ENCODE results near the gene SYT7. TPM values are rescaled to one million over a fixed set of nuclear protein-coding genes. Genes with fewer than 3 reads are reported as not detected.
A peak's percentile ranks its signal among the peaks of the same experiment; 100 is the strongest.

The SYT7 gene
- total RNA-seq, 2 experiments from 2014 or later, result not detected

- H3K36me3 Mint-ChIP-seq (ENCODE audit: low read depth), result no peaks in the 10 kb centered on the region
- CTCF ChIA-PET, result interaction anchor here (0.8 kb wide), 1 partner anchor 12 kb away, joined by 3 read pairs; no protein-coding TSS in a partner anchor
- POLR2A ChIA-PET, result no interaction called here
- no peak overlapping the region for H3K27ac Mint-ChIP-seq
- H3K9me3 Mint-ChIP-seq (ENCODE audit: insufficient read depth), result no peaks in the 10 kb centered on the region
- no peaks in the 10 kb centered on the region for H3K4me1 Mint-ChIP-seq (ENCODE audit: low read depth)
- no peak for DNase-seq
- peaks cover 6% of the 10 kb centered on the region for H3K27me3 Mint-ChIP-seq (ENCODE audit: low read depth)
- no peak overlapping the region for H3K4me3 Mint-ChIP-seq
- no peak for ATAC-seq
These were observed 52.8 kb downstream of the SYT7 start for GRCh38 chr11:61528114-61528513.

- Mint-ChIP-seq H3K4me1 (ENCODE audit: low read depth) (no peaks in the 10 kb centered on the region), H3K36me3 (ENCODE audit: low read depth) (no peaks in the 10 kb centered on the region), H3K4me3 (no peak overlapping the region), H3K27ac (no peak overlapping the region), H3K9me3 (ENCODE audit: insufficient read depth) (no peaks in the 10 kb centered on the region), H3K27me3 (ENCODE audit: low read depth) (peaks cover 6% of the 10 kb centered on the region)
- no peak for DNase-seq
- ChIA-PET POLR2A (no interaction called here), CTCF (interaction anchor here (0.8 to 1.8 kb wide), 4 partner anchors 11 to 112 kb away, joined by 3 to 13 read pairs (median 4); no protein-coding TSS in a partner anchor)
- no peak for ATAC-seq
These were observed 53.7 kb downstream of the SYT7 start for GRCh38 chr11:61526956-61527731.

GRCh38 chr11:61526229-61526628 is 54.6 kb downstream of the SYT7 start:
- POLR2A ChIA-PET, result no interaction called here
- CTCF ChIA-PET, result interaction anchor here (1.1 to 1.8 kb wide), 6 partner anchors 10 to 112 kb away, joined by 3 to 13 read pairs (median 4); no protein-coding TSS in a partner anchor
- no peak for ATAC-seq
- Mint-ChIP-seq H3K36me3 (ENCODE audit: low read depth) (no peaks in the 10 kb centered on the region), H3K27ac (no peak overlapping the region), H3K4me1 (ENCODE audit: low read depth) (no peaks in the 10 kb centered on the region), H3K27me3 (ENCODE audit: low read depth) (peaks cover 6% of the 10 kb centered on the region), H3K9me3 (ENCODE audit: insufficient read depth) (no peaks in the 10 kb centered on the region), H3K4me3 (no peak overlapping the region)
- DNase-seq, result no peak

GRCh38 chr11:61524963-61525587 is 55.8 kb downstream of the SYT7 start:
- H3K4me3 Mint-ChIP-seq, result no peak overlapping the region
- peaks cover 6% of the 10 kb centered on the region for H3K27me3 Mint-ChIP-seq (ENCODE audit: low read depth)
- H3K4me1 Mint-ChIP-seq (ENCODE audit: low read depth), result no peaks in the 10 kb centered on the region
- ATAC-seq, result no peak
- H3K27ac Mint-ChIP-seq, result no peak overlapping the region
- no peaks in the 10 kb centered on the region for H3K9me3 Mint-ChIP-seq (ENCODE audit: insufficient read depth)
- DNase-seq, result no peak
- POLR2A ChIA-PET, result no interaction called here
- CTCF ChIA-PET, result interaction anchor here (1.1 to 1.8 kb wide), 4 partner anchors 10 to 79 kb away, joined by 4 to 5 read pairs (median 4); no protein-coding TSS in a partner anchor
- no peaks in the 10 kb centered on the region for H3K36me3 Mint-ChIP-seq (ENCODE audit: low read depth)

GRCh38 chr11:61524446-61524845 is 56.4 kb downstream of the SYT7 start:
- ChIA-PET POLR2A (no interaction called here), CTCF (no interaction called here)
- H3K27me3 Mint-ChIP-seq (ENCODE audit: low read depth), result peaks cover 6% of the 10 kb centered on the region
- H3K27ac Mint-ChIP-seq, result no peak overlapping the region
- DNase-seq, result no peak
- H3K4me1 Mint-ChIP-seq (ENCODE audit: low read depth), result no peaks in the 10 kb centered on the region
- H3K36me3 Mint-ChIP-seq (ENCODE audit: low read depth), result no peaks in the 10 kb centered on the region
- no peak overlapping the region for H3K4me3 Mint-ChIP-seq
- H3K9me3 Mint-ChIP-seq (ENCODE audit: insufficient read depth), result no peaks in the 10 kb centered on the region
- ATAC-seq, result no peak

- H3K4me3 Mint-ChIP-seq, result no peak overlapping the region
These were observed 58.0 kb downstream of the SYT7 start for GRCh38 chr11:61522881-61523280.

GRCh38 chr11:61518032-61518795 is 62.7 kb downstream of the SYT7 start:
- peaks cover 4% of the 10 kb centered on the region for H3K4me1 Mint-ChIP-seq (ENCODE audit: low read depth)
- POLR2A ChIA-PET, result interaction anchor here (1.2 kb wide), 1 partner anchor 41 kb away, joined by 4 read pairs; no protein-coding TSS in a partner anchor
- DNase-seq (no peak), ATAC-seq (no peak)
- H3K27ac Mint-ChIP-seq, result no peak overlapping the region
- CTCF ChIA-PET, result interaction anchor here (1.7 to 4.2 kb wide), 13 partner anchors 11 to 182 kb away, joined by 3 to 115 read pairs (median 17); partner anchors contain the start of gene LRRC10B
- no peaks in the 10 kb centered on the region for H3K9me3 Mint-ChIP-seq (ENCODE audit: insufficient read depth)
- no peaks in the 10 kb centered on the region for H3K27me3 Mint-ChIP-seq (ENCODE audit: low read depth)
- no peak overlapping the region for H3K4me3 Mint-ChIP-seq
- no peaks in the 10 kb centered on the region for H3K36me3 Mint-ChIP-seq (ENCODE audit: low read depth)

More at GRCh38 chr11:61522881-61523280, 58.0 kb downstream of the SYT7 start:
- Mint-ChIP-seq H3K27ac (no peak overlapping the region), H3K27me3 (ENCODE audit: low read depth) (peaks cover 6% of the 10 kb centered on the region), H3K9me3 (ENCODE audit: insufficient read depth) (no peaks in the 10 kb centered on the region), H3K4me1 (ENCODE audit: low read depth) (no peaks in the 10 kb centered on the region), H3K36me3 (ENCODE audit: low read depth) (no peaks in the 10 kb centered on the region)
- CTCF ChIA-PET, result no interaction called here
- DNase-seq (no peak), ATAC-seq (no peak)
- POLR2A ChIA-PET, result no interaction called here

- DNase-seq (peak; percentile 65), ATAC-seq (peak; percentile 66)
- Mint-ChIP-seq H3K4me1 (ENCODE audit: low read depth) (peaks cover 4% of the 10 kb centered on the region), H3K4me3 (no peak overlapping the region), H3K27ac (no peak overlapping the region), H3K36me3 (ENCODE audit: low read depth) (no peaks in the 10 kb centered on the region), H3K9me3 (ENCODE audit: insufficient read depth) (no peaks in the 10 kb centered on the region), H3K27me3 (ENCODE audit: low read depth) (no peaks in the 10 kb centered on the region)
- CTCF ChIA-PET, result interaction anchor here (0.6 to 4.2 kb wide), 38 partner anchors 10 to 1237 kb away, joined by 3 to 115 read pairs (median 5); partner anchors contain the start of genes LRRC10B and ZBTB3
- POLR2A ChIA-PET, result interaction anchor here (1.2 kb wide), 1 partner anchor 40 kb away, joined by 4 read pairs; no protein-coding TSS in a partner anchor
These were observed 64.0 kb downstream of the SYT7 start for GRCh38 chr11:61516675-61517572.

GRCh38 chr11:61516191-61516590 is 64.7 kb downstream of the SYT7 start:
- Mint-ChIP-seq H3K36me3 (ENCODE audit: low read depth) (no peaks in the 10 kb centered on the region), H3K9me3 (ENCODE audit: insufficient read depth) (no peaks in the 10 kb centered on the region), H3K4me3 (no peak overlapping the region), H3K27ac (no peak overlapping the region), H3K4me1 (ENCODE audit: low read depth) (peaks cover 4% of the 10 kb centered on the region), H3K27me3 (ENCODE audit: low read depth) (peaks cover 4% of the 10 kb centered on the region)
- ATAC-seq, result no peak
- ChIA-PET CTCF (interaction anchor here (0.6 to 4.2 kb wide), 34 partner anchors 9 to 1238 kb away, joined by 3 to 115 read pairs (median 6); partner anchors contain the start of genes LRRC10B and ZBTB3), POLR2A (no interaction called here)
- DNase-seq, result no peak

- H3K27me3 Mint-ChIP-seq (ENCODE audit: low read depth), result peaks cover 8% of the 10 kb centered on the region
- ChIA-PET POLR2A (no interaction called here), CTCF (interaction anchor here (1.2 to 4.2 kb wide), 10 partner anchors 8 to 180 kb away, joined by 3 to 115 read pairs (median 16); partner anchors contain the start of gene LRRC10B)
- no peak overlapping the region for H3K27ac Mint-ChIP-seq
- H3K36me3 Mint-ChIP-seq (ENCODE audit: low read depth), result no peaks in the 10 kb centered on the region
- H3K4me1 Mint-ChIP-seq (ENCODE audit: low read depth), result peaks cover 4% of the 10 kb centered on the region
- ATAC-seq, result no peak
- H3K9me3 Mint-ChIP-seq (ENCODE audit: insufficient read depth), result no peaks in the 10 kb centered on the region
- H3K4me3 Mint-ChIP-seq, result no peak overlapping the region
- no peak for DNase-seq
These were observed 65.2 kb downstream of the SYT7 start for GRCh38 chr11:61515686-61516085.
